Measurements from ENCODE around the gene FAM111B.
"Not testable (repeated sequence)": the region's sequence is repeated elsewhere in the genome, so short reads cannot be mapped to it uniquely, and the experiment has no call there.

Gene FAM111B

GRCh38 chr11:59107721-59108120, 684 bp downstream of the FAM111B start:
- not testable (repeated sequence) for DNase-seq

GRCh38 chr11:59112494-59112893, 5.5 kb downstream of the FAM111B start:
- DNase-seq: no peak

GRCh38 chr11:59114344-59114743, 7.3 kb downstream of the FAM111B start:
- DNase-seq: no peak

DNA sequence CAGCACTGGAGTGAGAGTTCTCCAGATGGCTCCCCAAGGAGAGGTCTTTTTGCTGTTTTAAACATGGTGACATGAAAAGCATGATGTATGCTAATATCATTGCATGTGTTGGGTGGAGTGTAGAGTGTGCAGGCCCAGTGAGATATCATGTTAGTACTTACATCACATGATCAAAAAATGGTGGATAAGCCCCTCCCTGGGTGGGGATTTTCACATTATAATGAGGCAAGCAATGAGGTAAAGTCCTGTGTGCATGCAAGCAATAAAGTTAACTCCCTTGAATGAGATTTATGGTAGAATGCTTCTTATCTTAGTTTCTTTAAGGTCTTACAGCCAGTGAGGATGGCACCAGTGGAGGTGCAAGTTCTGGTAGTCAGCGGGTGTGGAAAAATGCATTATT, 8.5 kb downstream of the FAM111B start:
- no peak for DNase-seq

DNA sequence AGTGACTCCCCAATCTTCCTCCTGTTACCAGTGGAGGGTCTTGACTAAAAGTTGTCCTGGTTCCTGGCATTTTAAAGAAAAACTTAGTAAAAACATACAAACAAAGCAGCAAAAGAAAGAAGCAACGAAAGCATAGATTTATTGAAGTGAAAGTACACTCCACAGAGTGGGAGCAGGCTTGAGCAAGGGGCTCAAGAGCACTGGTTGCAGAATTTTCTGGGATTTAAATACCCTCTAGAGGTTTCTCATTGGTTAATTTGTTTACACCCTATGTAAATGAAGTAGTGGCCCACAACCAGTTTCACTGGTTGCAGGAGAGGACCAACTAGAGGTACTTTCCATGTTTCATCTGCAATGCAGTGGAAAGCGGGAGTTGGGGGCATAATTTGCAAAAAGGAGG, 10.7 kb downstream of the FAM111B start:
- no peak for DNase-seq

- no peak for DNase-seq
Observed at GRCh38 chr11:59119826-59120225, 12.8 kb downstream of the FAM111B start.

DNA sequence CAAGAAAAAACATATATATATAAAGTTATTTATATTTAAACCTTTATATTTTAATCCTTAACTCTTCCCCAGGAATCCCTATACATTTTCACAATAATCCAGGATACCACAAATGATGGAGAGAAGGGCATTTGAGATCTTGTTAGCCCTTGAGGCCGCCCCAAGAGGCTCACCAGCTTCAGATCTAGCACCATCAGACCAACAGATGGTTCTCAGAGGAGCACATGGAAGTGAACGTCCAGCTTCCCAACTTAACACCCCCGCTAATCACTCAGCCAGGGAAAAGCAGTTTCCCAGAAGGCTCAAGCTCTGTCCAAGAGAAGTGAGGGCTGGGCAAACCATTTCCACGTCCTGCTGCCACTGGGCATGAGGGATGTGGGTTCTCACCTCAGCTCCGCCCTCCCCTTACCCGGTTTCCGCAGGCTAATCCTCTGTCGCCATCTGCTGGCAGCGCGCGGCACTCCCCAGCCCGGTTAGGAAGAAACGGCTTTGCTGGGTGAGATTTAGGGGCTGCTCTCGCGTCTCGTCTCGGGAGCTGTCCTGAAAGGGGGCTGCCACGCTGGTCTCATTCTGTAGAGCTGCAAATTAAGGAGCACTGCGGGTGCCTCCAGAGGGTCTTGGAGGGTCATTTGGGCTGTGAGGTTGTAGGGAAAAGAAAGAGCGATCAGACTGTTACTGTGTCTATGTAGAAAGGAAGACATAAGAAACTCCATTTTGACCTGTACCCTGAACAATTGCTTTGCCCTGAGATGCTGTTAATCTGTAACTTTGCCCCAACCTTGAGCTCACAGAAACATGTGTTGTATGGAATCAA, 28.8 kb downstream of the FAM111B start:
- peak; percentile 55 for DNase-seq

- DNase-seq: not testable (repeated sequence)
Observed at GRCh38 chr11:59136551-59136950, 29.5 kb downstream of the FAM111B start.

DNA sequence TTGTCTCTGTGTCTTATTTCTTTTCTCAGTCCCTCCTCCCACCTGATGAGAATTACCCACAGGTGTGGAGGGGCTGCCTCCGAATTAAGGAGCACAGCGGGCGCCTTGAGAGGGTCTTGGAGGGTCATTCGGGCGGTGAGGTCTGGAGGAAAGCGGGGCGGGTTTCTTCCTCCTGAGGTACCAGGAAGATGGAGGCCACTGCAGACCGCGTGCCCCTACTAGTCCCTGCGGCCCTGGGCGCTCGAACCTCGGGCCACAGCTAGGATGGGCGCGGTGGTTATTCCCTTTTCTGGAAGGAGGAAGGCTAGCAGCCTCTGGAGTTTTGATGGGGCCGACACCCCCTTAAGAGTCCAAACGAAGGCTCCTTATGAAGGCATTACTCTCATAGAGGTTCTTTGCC, 30.2 kb downstream of the FAM111B start:
- DNase-seq: no peak

- no peak for DNase-seq
Observed at GRCh38 chr11:59138643-59139042, 31.6 kb downstream of the FAM111B start.

DNA sequence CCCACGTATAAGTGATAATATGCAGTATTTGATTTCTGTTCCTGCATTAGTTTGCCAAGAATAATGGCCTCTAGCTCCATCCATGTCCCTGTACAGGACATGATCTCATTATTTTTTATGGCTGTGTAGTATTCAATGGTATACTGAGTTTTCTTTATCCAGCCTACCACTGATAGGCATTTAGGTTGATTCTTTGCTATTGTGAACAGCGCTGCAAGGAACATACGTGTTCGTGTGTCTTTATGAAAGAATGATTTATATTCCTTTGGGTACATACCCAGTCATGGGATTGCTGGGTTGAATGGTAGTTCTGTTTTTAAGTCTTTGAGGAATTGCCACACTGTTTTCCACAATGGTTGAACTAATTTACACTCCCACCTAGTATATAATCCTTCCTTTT, 34.2 kb downstream of the FAM111B start:
- no peak for DNase-seq

- no peak for DNase-seq
Observed at GRCh38 chr11:59141673-59142460, 34.8 kb downstream of the FAM111B start.

GRCh38 chr11:59142530-59143507, 35.8 kb downstream of the FAM111B start, which contains the start of gene FAM111A:
FAM111A (plus strand) TSS chr11:59142856; CDS start chr11:59148873, 6,017 bp downstream.
- peak; percentile 66 for DNase-seq

GRCh38 chr11:59144096-59144495, 37.1 kb downstream of the FAM111B start:
- DNase-seq: no peak

DNA sequence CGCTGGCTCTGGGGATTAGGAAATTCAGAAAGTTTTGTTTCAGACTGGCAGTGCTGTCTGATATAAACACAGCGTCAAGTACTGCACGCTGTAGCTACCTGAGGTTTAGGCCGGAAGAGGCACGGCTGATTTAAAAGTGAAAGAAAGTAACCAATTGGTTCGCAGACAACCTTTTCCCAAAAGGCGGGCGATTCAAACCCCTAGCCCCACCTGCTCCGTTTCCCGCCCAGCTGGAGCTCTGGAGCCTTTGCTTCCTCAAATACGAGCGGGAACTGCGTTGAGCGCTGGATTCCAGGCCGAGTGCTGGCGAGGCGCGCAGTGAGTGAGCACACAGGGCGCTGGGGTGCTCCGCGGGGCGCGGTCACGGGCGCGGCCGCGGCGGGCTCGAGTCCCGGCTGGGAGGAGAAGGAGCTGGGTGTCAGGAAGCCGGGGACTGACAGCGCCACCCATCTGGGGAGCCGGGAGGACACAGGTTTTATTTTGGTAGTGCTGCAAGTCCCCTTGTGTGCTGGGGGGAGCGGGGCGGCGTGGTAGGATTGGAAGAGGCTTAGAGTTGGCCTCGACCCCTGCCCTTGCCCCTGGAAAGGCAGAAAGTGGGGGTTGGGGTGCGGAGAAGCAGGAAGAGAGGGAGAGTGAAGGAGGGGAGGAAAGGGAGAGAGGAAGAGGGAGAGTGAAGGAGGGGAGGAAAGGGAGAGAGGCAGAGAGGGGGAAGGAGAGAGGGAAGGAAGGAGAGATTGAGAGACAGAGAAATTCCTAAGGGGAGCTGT, 37.7 kb downstream of the FAM111B start:
- DNase-seq: peak; percentile 80

- no peak for DNase-seq
Observed at GRCh38 chr11:59145534-59145933, 38.5 kb downstream of the FAM111B start.

GRCh38 chr11:59151761-59152160, 44.7 kb downstream of the FAM111B start:
- DNase-seq: no peak

DNA sequence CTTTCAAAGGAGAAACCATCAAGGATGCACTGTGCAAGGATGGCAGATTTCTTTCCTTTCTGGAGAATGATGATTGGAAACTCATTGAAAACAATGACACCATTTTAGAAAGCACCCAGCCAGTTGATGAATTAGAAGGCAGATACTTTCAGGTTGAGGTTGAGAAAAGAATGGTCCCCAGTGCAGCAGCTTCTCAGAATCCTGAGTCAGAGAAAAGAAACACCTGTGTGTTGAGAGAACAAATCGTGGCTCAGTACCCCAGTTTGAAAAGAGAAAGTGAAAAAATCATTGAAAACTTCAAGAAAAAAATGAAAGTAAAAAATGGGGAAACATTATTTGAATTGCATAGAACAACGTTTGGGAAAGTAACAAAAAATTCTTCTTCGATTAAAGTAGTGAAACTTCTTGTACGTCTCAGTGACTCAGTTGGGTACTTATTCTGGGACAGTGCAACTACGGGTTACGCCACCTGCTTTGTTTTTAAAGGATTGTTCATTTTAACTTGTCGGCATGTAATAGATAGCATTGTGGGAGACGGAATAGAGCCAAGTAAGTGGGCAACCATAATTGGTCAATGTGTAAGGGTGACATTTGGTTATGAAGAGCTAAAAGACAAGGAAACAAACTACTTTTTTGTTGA, 45.4 kb downstream of the FAM111B start:
- no peak for DNase-seq

DNA sequence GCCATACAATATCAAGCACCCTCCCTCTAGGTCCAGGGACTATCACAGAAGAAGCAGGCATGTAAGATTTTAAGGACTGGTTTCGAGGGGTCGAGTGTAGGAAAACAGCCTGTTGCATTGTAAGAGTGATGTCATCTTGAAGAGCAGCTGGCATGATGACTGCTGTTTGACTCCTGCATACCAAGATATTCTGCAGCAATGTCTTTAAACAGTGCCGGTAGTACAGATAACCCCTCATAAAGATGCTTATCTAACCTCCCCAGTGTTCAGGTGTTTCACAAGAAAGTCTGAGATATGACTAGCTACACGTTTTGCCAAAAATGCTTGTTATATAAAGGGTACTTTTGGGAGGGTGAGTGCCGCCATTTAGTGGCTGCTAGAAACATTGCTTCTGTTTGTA, 47.6 kb downstream of the FAM111B start:
- DNase-seq: no peak

DNA sequence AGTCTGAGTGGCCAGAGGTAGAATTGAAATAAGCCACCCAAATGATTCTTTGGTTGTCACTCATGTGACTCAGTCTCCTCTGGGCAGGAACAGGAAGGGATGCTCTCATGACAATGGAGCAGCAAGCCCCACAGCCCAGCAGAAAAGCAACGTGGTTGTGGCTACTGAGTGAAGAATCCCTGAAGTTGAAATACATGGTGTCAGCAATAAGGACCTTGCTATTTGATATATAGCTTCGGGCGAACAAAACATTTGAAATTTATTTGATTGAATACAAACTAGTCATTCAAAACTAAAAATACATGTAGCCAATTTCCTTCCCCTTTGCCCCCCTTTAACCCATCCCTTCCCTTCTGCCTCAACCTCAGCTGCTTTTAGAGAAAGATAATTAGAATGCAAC, 50.4 kb downstream of the FAM111B start:
- DNase-seq: no peak

All from NCI-H510A (cell line).